SH-SY5Y (cell line): ENCODE measurements around the gene FAM174B.

Source experiments
- GATA2 ChIP-seq: IDR thresholded peaks from 2 replicates; pipeline ENCODE4 v1.6.1; 2011; ENCODE audit warnings: mild to moderate bottlenecking, low read depth, low read length
- GATA3 ChIP-seq: IDR thresholded peaks from 2 replicates; pipeline ENCODE4 v1.6.1; 2011; ENCODE audit warnings: low read depth, mild to moderate bottlenecking, low read length, moderate library complexity

- TF ChIP-seq GATA2 (no peak), GATA3 (no peak)
Observed at GRCh38 chr15:92586383-92586942, 69.1 kb downstream of the FAM174B start.
